Measurements from ENCODE around the gene BMPR1A.

The BMPR1A gene

GRCh38 chr10:86768412-86769062 is 12.1 kb downstream of the BMPR1A start:
- no peak for DNase-seq

GRCh38 chr10:86769991-86770390 is 13.6 kb downstream of the BMPR1A start:
- no peak for DNase-seq

GRCh38 chr10:86770412-86770960 is 14.1 kb downstream of the BMPR1A start:
- DNase-seq = no peak

GRCh38 chr10:86773498-86773897 is 17.1 kb downstream of the BMPR1A start:
- DNase-seq = no peak

- DNase-seq = no peak
Measured at GRCh38 chr10:86775056-86775869, 18.8 kb downstream of the BMPR1A start.

GRCh38 chr10:86775870-86776180 is 19.4 kb downstream of the BMPR1A start:
- DNase-seq = no peak

- DNase-seq = no peak
Measured at GRCh38 chr10:86779220-86780017, 23.0 kb downstream of the BMPR1A start.

- DNase-seq = no peak
Measured at GRCh38 chr10:86782701-86783418, 26.4 kb downstream of the BMPR1A start.

- no peak for DNase-seq
Measured at GRCh38 chr10:86785037-86785436, 28.6 kb downstream of the BMPR1A start.

- DNase-seq = no peak
Measured at GRCh38 chr10:86785968-86786367, 29.5 kb downstream of the BMPR1A start.

- no peak for DNase-seq
Measured at GRCh38 chr10:86786368-86786767, 29.9 kb downstream of the BMPR1A start.

- no peak for DNase-seq
Measured at GRCh38 chr10:86790394-86790793, 34.0 kb downstream of the BMPR1A start.

- no peak for DNase-seq
Measured at GRCh38 chr10:86792461-86793167, 36.2 kb downstream of the BMPR1A start.

GRCh38 chr10:86793696-86794095 is 37.3 kb downstream of the BMPR1A start:
- DNase-seq = no peak

GRCh38 chr10:86795353-86795752 is 38.9 kb downstream of the BMPR1A start:
- DNase-seq = no peak

- DNase-seq = no peak
Measured at GRCh38 chr10:86798025-86798424, 41.6 kb downstream of the BMPR1A start.

GRCh38 chr10:86798611-86799010 is 42.2 kb downstream of the BMPR1A start:
- DNase-seq = no peak

GRCh38 chr10:86799188-86799845 is 42.9 kb downstream of the BMPR1A start:
- DNase-seq = no peak

- no peak for DNase-seq
Measured at GRCh38 chr10:86801995-86802394, 45.6 kb downstream of the BMPR1A start.

- DNase-seq = no peak
Measured at GRCh38 chr10:86802473-86803108, 46.2 kb downstream of the BMPR1A start.

- no peak for DNase-seq
Measured at GRCh38 chr10:86803156-86803555, 46.7 kb downstream of the BMPR1A start.

All from stimulated activated CD4-positive, alpha-beta T cell treated with anti-CD3 and anti-CD28 coated beads, Interleukin-12 subunit alpha, Interleukin-12 subunit beta, amount 100 ng/mL, for 4 hours (primary cell).